ENCODE results near the gene STYXL2.

The STYXL2 gene

DNA sequence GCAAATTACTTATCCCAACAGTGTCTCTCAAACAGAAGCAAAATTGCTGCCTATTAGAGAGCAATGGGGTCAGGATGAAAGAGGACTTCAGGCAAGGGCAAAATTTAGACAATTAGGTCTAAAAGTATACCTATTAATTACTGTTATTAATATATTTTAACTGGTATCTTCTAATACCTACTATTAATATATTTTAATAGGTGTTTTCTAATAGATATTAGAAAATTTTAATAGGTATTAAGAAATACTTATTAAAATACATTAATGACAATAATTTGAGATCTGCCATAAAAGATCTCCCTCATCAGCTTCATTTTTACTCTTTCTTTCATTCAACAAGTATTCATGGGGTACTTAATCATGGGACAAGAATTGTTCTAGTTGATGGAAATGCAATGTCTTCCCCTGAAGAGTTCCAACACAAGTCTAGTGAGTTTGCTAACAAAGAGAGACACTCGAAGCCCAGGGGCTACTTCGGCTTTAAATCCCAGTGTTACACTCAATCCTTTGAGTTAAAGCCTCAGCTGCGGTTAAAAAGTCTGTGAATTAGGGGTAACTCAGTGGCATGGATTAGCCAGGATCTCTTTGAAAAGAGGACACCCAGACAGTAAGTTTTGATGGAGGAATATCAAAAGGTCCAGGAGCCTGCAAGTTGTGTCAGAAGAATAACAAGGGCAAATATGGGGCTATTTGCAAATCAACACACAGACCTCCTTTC, 44.1 kb downstream of the STYXL2 start:
- DNase-seq: no peak

DNA sequence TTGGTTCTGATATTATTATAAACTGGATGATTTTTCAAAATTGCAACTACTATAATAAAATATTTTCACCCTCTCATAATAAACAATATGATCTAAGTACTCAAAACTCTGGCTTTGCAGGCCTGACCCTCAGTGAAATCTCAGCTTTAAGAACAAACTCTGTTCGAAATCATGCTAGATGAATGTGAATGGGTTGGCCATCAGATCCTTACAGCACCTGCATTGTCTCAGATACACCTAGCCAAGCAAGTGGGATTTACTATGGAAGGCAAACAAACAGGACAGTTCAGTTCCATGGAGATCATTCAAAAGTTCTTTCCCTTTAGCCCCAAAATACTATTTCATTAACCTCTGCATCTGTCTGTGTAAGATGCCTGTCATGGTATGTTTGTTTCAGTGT, 44.8 kb downstream of the STYXL2 start:
- no peak for DNase-seq

DNA sequence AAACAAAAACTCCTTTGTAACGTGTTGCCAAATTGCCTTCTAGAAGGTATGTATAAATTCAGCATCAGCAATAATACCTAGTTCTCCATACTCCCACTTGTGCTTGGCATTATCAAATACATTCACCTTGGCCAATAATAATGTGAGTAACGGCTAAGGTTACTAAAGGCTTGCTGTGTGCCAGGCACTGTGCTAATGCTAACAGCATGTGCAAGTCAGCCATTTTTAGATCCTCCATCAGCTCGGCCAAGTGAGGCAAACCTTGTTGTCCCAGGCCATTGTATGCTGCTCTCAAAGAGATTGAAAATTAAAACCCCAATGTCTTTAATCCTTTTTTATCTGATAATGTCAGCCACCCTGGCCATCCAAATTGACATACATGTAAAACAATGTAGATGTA, 48.1 kb downstream of the STYXL2 start:
- no peak for DNase-seq
